H9 (cell line): ENCODE results near the gene ATXN10. TPM values are rescaled to one million over a fixed set of nuclear protein-coding genes. Genes with fewer than 3 reads are reported as not detected.

Experiments used
- DNase-seq: peaks from one replicate; pipeline ENCODE4 v3.0.0-alpha.2; 2017
- H2AFZ ChIP-seq: one replicate; pipeline ENCODE4 v1.6.1; 2013; ENCODE audit warnings: mild to moderate bottlenecking, low read length, control low read depth, moderate library complexity
- H2AK5ac ChIP-seq: 2 replicates; pipeline ENCODE4 v1.6.1; 2013; ENCODE audit warnings: low read length, control low read depth, mixed read lengths; ENCODE audit not compliant: insufficient read length
- H2BK120ac ChIP-seq: one replicate; pipeline ENCODE4 v1.6.1; 2013; ENCODE audit warnings: low read depth, mild to moderate bottlenecking, low read length, control low read depth, inconsistent platforms; ENCODE audit not compliant: poor library complexity, severe bottlenecking
- H2BK12ac ChIP-seq: 2 replicates; pipeline ENCODE4 v1.6.1; 2013; ENCODE audit warnings: low read length, control low read depth, mixed read lengths, low read depth; ENCODE audit not compliant: insufficient read length
- H2BK15ac ChIP-seq: 2 replicates; pipeline ENCODE4 v1.6.1; 2013; ENCODE audit warnings: low read depth, low read length, control low read depth
- H2BK20ac ChIP-seq: one replicate; pipeline ENCODE4 v1.6.1; 2013; ENCODE audit warnings: low read depth, mild to moderate bottlenecking, low read length, control low read depth, inconsistent platforms; ENCODE audit not compliant: poor library complexity, severe bottlenecking
- H2BK5ac ChIP-seq: 2 replicates; pipeline ENCODE4 v1.6.1; 2013; ENCODE audit warnings: low read length, control low read depth, mixed read lengths; ENCODE audit not compliant: insufficient read length
- H3K14ac ChIP-seq: 2 replicates; pipeline ENCODE4 v1.6.1; 2013; ENCODE audit warnings: low read length, control low read depth; ENCODE audit not compliant: insufficient read depth
- H3K18ac ChIP-seq: 2 replicates; pipeline ENCODE4 v1.6.1; 2013; ENCODE audit warnings: low read depth, mild to moderate bottlenecking, mixed read lengths, low read length, control low read depth; ENCODE audit not compliant: insufficient read length
- H3K23ac ChIP-seq: 2 replicates; pipeline ENCODE4 v1.6.1; 2013; ENCODE audit warnings: low read length, control low read depth, mixed read lengths, low read depth; ENCODE audit not compliant: insufficient read length
- H3K23me2 ChIP-seq: 2 replicates; pipeline ENCODE4 v1.6.1; 2013; ENCODE audit warnings: low read depth, mild to moderate bottlenecking, mixed read lengths, low read length, control low read depth; ENCODE audit not compliant: insufficient read length, poor library complexity, severe bottlenecking
- H3K27ac ChIP-seq: 2 replicates; pipeline ENCODE4 v1.5.1; 2013; ENCODE audit warnings: low read length, control low read depth, mixed read lengths, low read depth; ENCODE audit not compliant: insufficient read length
- H3K27me3 ChIP-seq: 2 replicates; pipeline ENCODE4 v1.6.1; 2013; ENCODE audit warnings: low read length, control low read depth, inconsistent platforms; ENCODE audit not compliant: insufficient read depth
- H3K4ac ChIP-seq: 2 replicates; pipeline ENCODE4 v1.6.1; 2013; ENCODE audit warnings: low read depth, mild to moderate bottlenecking, control low read depth, inconsistent platforms, low read length, moderate library complexity
- H3K4me1 ChIP-seq: 2 replicates; pipeline ENCODE4 v1.6.1; 2013; ENCODE audit warnings: low read length, control low read depth, inconsistent platforms; ENCODE audit not compliant: insufficient read depth
- H3K4me2 ChIP-seq: 2 replicates; pipeline ENCODE4 v1.6.1; 2013; ENCODE audit warnings: low read length, control low read depth, mixed read lengths; ENCODE audit not compliant: insufficient read length, insufficient read depth
- H3K56ac ChIP-seq: 2 replicates; pipeline ENCODE4 v1.6.1; 2013; ENCODE audit warnings: low read depth, mild to moderate bottlenecking, mixed read lengths, low read length, control low read depth; ENCODE audit not compliant: insufficient read length
- H3K79me1 ChIP-seq: 2 replicates; pipeline ENCODE4 v1.6.1; 2013; ENCODE audit warnings: low read depth, mild to moderate bottlenecking, moderate library complexity, low read length, control low read depth, inconsistent platforms; ENCODE audit not compliant: insufficient read depth, poor library complexity, severe bottlenecking
- H3K79me2 ChIP-seq: 2 replicates; pipeline ENCODE4 v1.6.1; 2013; ENCODE audit warnings: low read length, control low read depth, inconsistent platforms; ENCODE audit not compliant: insufficient read depth
- H3K9ac ChIP-seq: 2 replicates; pipeline ENCODE4 v1.6.1; 2013; ENCODE audit warnings: low read length, control low read depth, mixed read lengths; ENCODE audit not compliant: insufficient read length; ENCODE audit errors: extremely low read depth
- H3K9me3 ChIP-seq: one replicate; pipeline ENCODE4 v1.6.1; 2013; ENCODE audit warnings: low read depth, low read length, inconsistent platforms; ENCODE audit not compliant: control insufficient read depth
- H3T11ph ChIP-seq: one replicate; pipeline ENCODE4 v1.6.1; 2013; ENCODE audit warnings: mild to moderate bottlenecking, low read length, control low read depth, inconsistent platforms
- H4K20me1 ChIP-seq: one replicate; pipeline ENCODE4 v1.6.1; 2013; ENCODE audit not compliant: control insufficient read depth, insufficient read length, insufficient read depth
- H4K5ac ChIP-seq: 2 replicates; pipeline ENCODE4 v1.6.1; 2013; ENCODE audit warnings: low read depth, mild to moderate bottlenecking, mixed read lengths, low read length, control low read depth; ENCODE audit not compliant: insufficient read length
- H4K8ac ChIP-seq: replicated peaks from 2 replicates; pipeline ENCODE4 v1.6.1; 2013; ENCODE audit warnings: low read length, control low read depth, mixed read lengths, low read depth; ENCODE audit not compliant: insufficient read length
- H4K91ac ChIP-seq: 2 replicates; pipeline ENCODE4 v1.6.1; 2013; ENCODE audit warnings: low read depth, mild to moderate bottlenecking, moderate library complexity, mixed read lengths, low read length, control low read depth; ENCODE audit not compliant: insufficient read length
- H3K27ac Mint-ChIP-seq, 3 experiments: 2 replicates in 2 of 3; 3 replicates in 1 of 3; pipeline ENCODE4 v1.8.0; 2020 to 2021; ENCODE audit warnings: mixed read lengths in 3 of 3, mild to moderate bottlenecking in 1 of 3, moderate library complexity in 1 of 3
- H3K27me3 Mint-ChIP-seq: 2 replicates; pipeline ENCODE4 v1.8.0; 2021; ENCODE audit warnings: low read depth, mild to moderate bottlenecking, moderate library complexity, mixed read lengths
- H3K36me3 Mint-ChIP-seq, 3 experiments: 2 replicates in 2 of 3; 3 replicates in 1 of 3; pipeline ENCODE4 v1.8.0; 2020 to 2021; ENCODE audit warnings: low read depth in 3 of 3, mixed read lengths in 3 of 3; ENCODE audit not compliant: insufficient read depth in 1 of 3
- H3K4me1 Mint-ChIP-seq, 2 experiments: 2 replicates each; pipeline ENCODE4 v1.8.0; 2020; ENCODE audit warnings: mixed read lengths in 2 of 2
- H3K4me3 Mint-ChIP-seq, 2 experiments: 2 replicates in 1 of 2; 3 replicates in 1 of 2; pipeline ENCODE4 v1.8.0; 2020 to 2021; ENCODE audit warnings: mild to moderate bottlenecking in 2 of 2, mixed read lengths in 2 of 2, moderate library complexity in 1 of 2
- H3K9me3 Mint-ChIP-seq, 2 experiments: 2 replicates in 1 of 2; 3 replicates in 1 of 2; pipeline ENCODE4 v1.8.0; 2020; ENCODE audit warnings: mild to moderate bottlenecking in 2 of 2, mixed read lengths in 2 of 2, moderate library complexity in 1 of 2
- WGBS: extraction: QIAGEN DNeasy Blood & Tissue Kit; methylation state at CpG from one replicate; pipeline ENCODE4 v1.1.7; 2013; ENCODE audit warnings: missing lambda C conversion rate, low lambda C conversion rate, mixed read lengths; ENCODE audit not compliant: insufficient read length; ENCODE audit errors: extremely low coverage; 5-methylcytosine and 5-hydroxymethylcytosine counted together
- total RNA-seq: library from RNA; stranded (reverse); gene quantifications from 2 replicates; pipeline ENCODE4 v1.2.1, GENCODE V29; 2021
- TF ChIP-seq, protein P1 (sequence below): fragments of 200-600 bp; sonication (generic); conservative IDR thresholded peaks from 3 replicates; pipeline ENCODE4 v1.8.0; 2021; ENCODE audit warnings: antibody characterized with exemption, mild to moderate bottlenecking

Gene ATXN10
- total RNA-seq, 1 experiment from 2014 or later = 210 TPM

GRCh38 chr22:45804319-45804985, 132.8 kb downstream of the ATXN10 start:
- no peaks in the 10 kb centered on the region for H3K27me3 Mint-ChIP-seq
- peaks cover 6 to 13% (median 11%) of the 10 kb centered on the region in 3 experiments; a peak in 5 of 7 replicates for H3K36me3 Mint-ChIP-seq
- no peak overlapping the region for H3K4me3 Mint-ChIP-seq
- no peaks in the 10 kb centered on the region for H3K9me3 Mint-ChIP-seq
- H2BK5ac ChIP-seq = no peak overlapping the region
- H2BK20ac ChIP-seq = no peak overlapping the region
- no peaks in the 10 kb centered on the region for H3K4me1 ChIP-seq
- no peak overlapping the region for H3K4ac ChIP-seq
- no peak overlapping the region for H3T11ph ChIP-seq
- H2AFZ ChIP-seq = no peak overlapping the region
- no peak overlapping the region for H3K23ac ChIP-seq
- no peaks in the 10 kb centered on the region for H3K27me3 ChIP-seq
- H3K18ac ChIP-seq = no peak overlapping the region
- H2BK12ac ChIP-seq = no peak overlapping the region
- H3K14ac ChIP-seq = no peak overlapping the region
- WGBS = no CpG with 5 or more reads among the region's 6 CpGs
- H3K9me3 ChIP-seq = no peaks in the 10 kb centered on the region
- no peak overlapping the region for H3K56ac ChIP-seq
- no peak overlapping the region for H4K5ac ChIP-seq
- H2BK120ac ChIP-seq = no peak overlapping the region
- H4K20me1 ChIP-seq = no peaks in the 10 kb centered on the region
- H3K23me2 ChIP-seq = no peaks in the 10 kb centered on the region
- no peak overlapping the region for H4K91ac ChIP-seq
- TF ChIP-seq, protein P1, sequence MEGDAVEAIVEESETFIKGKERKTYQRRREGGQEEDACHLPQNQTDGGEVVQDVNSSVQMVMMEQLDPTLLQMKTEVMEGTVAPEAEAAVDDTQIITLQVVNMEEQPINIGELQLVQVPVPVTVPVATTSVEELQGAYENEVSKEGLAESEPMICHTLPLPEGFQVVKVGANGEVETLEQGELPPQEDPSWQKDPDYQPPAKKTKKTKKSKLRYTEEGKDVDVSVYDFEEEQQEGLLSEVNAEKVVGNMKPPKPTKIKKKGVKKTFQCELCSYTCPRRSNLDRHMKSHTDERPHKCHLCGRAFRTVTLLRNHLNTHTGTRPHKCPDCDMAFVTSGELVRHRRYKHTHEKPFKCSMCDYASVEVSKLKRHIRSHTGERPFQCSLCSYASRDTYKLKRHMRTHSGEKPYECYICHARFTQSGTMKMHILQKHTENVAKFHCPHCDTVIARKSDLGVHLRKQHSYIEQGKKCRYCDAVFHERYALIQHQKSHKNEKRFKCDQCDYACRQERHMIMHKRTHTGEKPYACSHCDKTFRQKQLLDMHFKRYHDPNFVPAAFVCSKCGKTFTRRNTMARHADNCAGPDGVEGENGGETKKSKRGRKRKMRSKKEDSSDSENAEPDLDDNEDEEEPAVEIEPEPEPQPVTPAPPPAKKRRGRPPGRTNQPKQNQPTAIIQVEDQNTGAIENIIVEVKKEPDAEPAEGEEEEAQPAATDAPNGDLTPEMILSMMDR = no peak
- no peak overlapping the region for H3K9ac ChIP-seq
- no peak overlapping the region for H2AK5ac ChIP-seq
- H3K79me2 ChIP-seq = no peaks in the 10 kb centered on the region
- DNase-seq = no peak
- H2BK15ac ChIP-seq = no peak overlapping the region
- H3K4me1 Mint-ChIP-seq = peaks cover 0 to 3% of the 10 kb centered on the region in 2 experiments; a peak in 1 of 4 replicates
- no peaks in the 10 kb centered on the region for H3K79me1 ChIP-seq
- H3K27ac Mint-ChIP-seq = no peak overlapping the region; a peak in 1 of 7 replicates
- H3K4me2 ChIP-seq = no peak overlapping the region
- H3K27ac ChIP-seq = no peak overlapping the region
- H4K8ac ChIP-seq = no peak overlapping the region
